ENCODE results near the gene NR2C2.

The NR2C2 gene

GRCh38 chr3:14921811-14922705 lies 25.3 kb upstream of the NR2C2 start:
- no peak for DNase-seq

GRCh38 chr3:14922863-14923262 lies 24.5 kb upstream of the NR2C2 start:
- DNase-seq, result no peak

GRCh38 chr3:14923476-14923875 lies 23.9 kb upstream of the NR2C2 start:
- DNase-seq, result no peak

GRCh38 chr3:14925729-14926591 lies 21.4 kb upstream of the NR2C2 start:
- DNase-seq, result peak; percentile 28

GRCh38 chr3:14926592-14926991 lies 20.8 kb upstream of the NR2C2 start:
- DNase-seq, result no peak

- DNase-seq, result no peak
Observed at GRCh38 chr3:14927308-14927707, 20.1 kb upstream of the NR2C2 start.

GRCh38 chr3:14929310-14930074 lies 17.9 kb upstream of the NR2C2 start:
- no peak for DNase-seq

GRCh38 chr3:14933820-14934425 lies 13.5 kb upstream of the NR2C2 start:
- no peak for DNase-seq

- no peak for DNase-seq
Observed at GRCh38 chr3:14935592-14936345, 11.6 kb upstream of the NR2C2 start.

- DNase-seq, result no peak
Observed at GRCh38 chr3:14938954-14939353, 8.4 kb upstream of the NR2C2 start.

GRCh38 chr3:14941871-14942270 lies 5.5 kb upstream of the NR2C2 start:
- no peak for DNase-seq

GRCh38 chr3:14943042-14943441 lies 4.3 kb upstream of the NR2C2 start:
- DNase-seq, result no peak

- no peak for DNase-seq
Observed at GRCh38 chr3:14946236-14946635, 1.1 kb upstream of the NR2C2 start.

GRCh38 chr3:14946739-14947099 lies 664 bp upstream of the NR2C2 start:
- DNase-seq, result no peak

- DNase-seq, result peak; percentile 87
Observed at GRCh38 chr3:14947886-14948608, 664 bp downstream of the NR2C2 start.

- DNase-seq, result no peak
Observed at GRCh38 chr3:14948609-14949038, 1.2 kb downstream of the NR2C2 start.

- DNase-seq, result no peak
Observed at GRCh38 chr3:14949126-14949525, 1.7 kb downstream of the NR2C2 start.

GRCh38 chr3:14950274-14950673 lies 2.9 kb downstream of the NR2C2 start:
- no peak for DNase-seq

GRCh38 chr3:14957153-14957552 lies 9.8 kb downstream of the NR2C2 start:
- DNase-seq, result no peak

GRCh38 chr3:14957925-14958324 lies 10.5 kb downstream of the NR2C2 start:
- no peak for DNase-seq

- no peak for DNase-seq
Observed at GRCh38 chr3:14959359-14959943, 12.1 kb downstream of the NR2C2 start.
